ENCODE measurements around the gene ZNF195.
A peak's percentile ranks its signal among the peaks of the same experiment; 100 is the strongest.
"Not testable (repeated sequence)": the region's sequence is repeated elsewhere in the genome, so short reads cannot be mapped to it uniquely, and the experiment has no call there.

ZNF195 gene

GRCh38 chr11:3378426-3379423 is at the start of gene ZNF195:
ZNF195 (minus strand) TSS chr11:3379146; CDS start chr11:3379040, 106 bp downstream.
- H3K36me3 ChIP-seq (ENCODE audit: low read depth) = peaks cover 39% of the 10 kb centered on the region
- peak; percentile 98 for DNase-seq (ENCODE audit: low spot score)
- H3K4me1 ChIP-seq (ENCODE audit: insufficient read depth, poor library complexity, severe bottlenecking) = no peaks in the 10 kb centered on the region
- ATAC-seq (ENCODE audit: low read depth) = peak; percentile 100
- peak within 1 kb of the TSS; percentile 99 for H3K4me3 ChIP-seq (ENCODE audit: severe bottlenecking)
- peak within 1 kb of the TSS; percentile 34 for H3K27ac ChIP-seq (ENCODE audit: poor library complexity, severe bottlenecking)
- no peaks in the 10 kb centered on the region for H3K27me3 ChIP-seq (ENCODE audit: insufficient read depth, poor library complexity, severe bottlenecking)
- no peaks in the 10 kb centered on the region for H3K9me3 ChIP-seq (ENCODE audit: severe bottlenecking)
- TF ChIP-seq CTCF (IDR thresholded peaks at IDR 0.05; ENCODE audit: poor library complexity, severe bottlenecking) = peak; percentile 16

- H3K4me3 ChIP-seq (ENCODE audit: severe bottlenecking); H3K27ac ChIP-seq (ENCODE audit: poor library complexity, severe bottlenecking); H3K27me3 ChIP-seq (ENCODE audit: insufficient read depth, poor library complexity, severe bottlenecking); H3K4me1 ChIP-seq (ENCODE audit: insufficient read depth, poor library complexity, severe bottlenecking); H3K9me3 ChIP-seq (ENCODE audit: severe bottlenecking); H3K36me3 ChIP-seq (ENCODE audit: low read depth); ATAC-seq (ENCODE audit: low read depth); DNase-seq (ENCODE audit: low spot score): not testable (repeated sequence)
Observed at GRCh38 chr11:3428076-3428475, 49.1 kb upstream of the ZNF195 start.

DNA sequence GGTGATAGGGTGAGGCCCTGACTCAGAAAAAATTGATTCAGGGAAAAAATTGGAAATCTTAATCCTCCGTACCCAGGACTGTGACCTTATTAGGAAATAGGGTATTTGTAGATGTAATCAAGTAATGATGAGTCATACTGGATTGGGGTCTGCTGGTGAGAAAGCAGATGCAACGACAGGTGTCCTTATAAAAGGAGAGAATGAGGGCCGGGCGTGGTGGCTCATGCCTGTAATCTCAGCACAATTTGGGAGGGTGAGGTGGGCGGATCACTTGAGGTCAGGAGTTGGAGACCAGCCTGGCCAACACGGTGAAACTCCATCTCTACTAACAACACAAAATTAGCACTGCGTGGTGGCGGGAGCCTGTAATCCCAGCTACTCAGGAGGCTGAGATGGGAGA is 47.6 kb upstream of the ZNF195 start:
- not testable (repeated sequence) for H3K27me3 ChIP-seq (ENCODE audit: insufficient read depth, poor library complexity, severe bottlenecking); H3K9me3 ChIP-seq (ENCODE audit: severe bottlenecking); H3K36me3 ChIP-seq (ENCODE audit: low read depth); H3K27ac ChIP-seq (ENCODE audit: poor library complexity, severe bottlenecking); ATAC-seq (ENCODE audit: low read depth); H3K4me3 ChIP-seq (ENCODE audit: severe bottlenecking); DNase-seq (ENCODE audit: low spot score); H3K4me1 ChIP-seq (ENCODE audit: insufficient read depth, poor library complexity, severe bottlenecking)

GRCh38 chr11:3423928-3424327 is 45.0 kb upstream of the ZNF195 start:
- H3K4me1 ChIP-seq (ENCODE audit: insufficient read depth, poor library complexity, severe bottlenecking); ATAC-seq (ENCODE audit: low read depth); H3K36me3 ChIP-seq (ENCODE audit: low read depth); H3K27me3 ChIP-seq (ENCODE audit: insufficient read depth, poor library complexity, severe bottlenecking); DNase-seq (ENCODE audit: low spot score); H3K27ac ChIP-seq (ENCODE audit: poor library complexity, severe bottlenecking); H3K9me3 ChIP-seq (ENCODE audit: severe bottlenecking): not testable (repeated sequence)
- peak overlapping the region; percentile 54 for H3K4me3 ChIP-seq (ENCODE audit: severe bottlenecking)

DNA sequence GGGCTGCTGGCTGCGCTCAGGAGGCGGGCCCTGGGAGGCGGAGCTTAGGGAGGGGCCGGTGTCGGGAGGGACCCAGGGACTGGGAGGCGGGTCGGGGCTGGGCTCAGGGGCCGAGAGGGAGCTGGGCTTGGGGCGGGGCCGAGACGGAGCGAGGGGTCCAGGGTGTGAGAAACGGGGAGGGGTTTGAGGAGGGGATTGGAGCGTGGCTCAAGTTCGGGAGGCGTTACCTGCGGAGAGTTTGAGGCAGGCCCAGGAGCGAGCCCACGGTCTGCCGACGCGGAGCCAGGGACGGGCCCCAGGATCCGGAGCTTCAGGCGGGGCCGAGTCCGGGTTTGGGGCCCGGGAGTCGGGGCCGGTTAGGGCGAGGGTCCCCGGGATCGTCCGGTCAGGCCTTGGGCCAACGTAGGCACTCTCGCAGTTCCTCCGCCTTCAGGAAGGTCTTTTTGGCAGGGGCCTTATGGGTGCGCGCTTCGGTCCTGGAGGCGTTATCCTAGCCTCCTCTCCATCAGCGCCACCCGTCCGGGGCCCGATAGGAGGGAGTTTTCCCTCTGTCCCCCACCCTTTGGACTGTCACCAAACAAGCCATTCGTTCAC is 44.3 kb upstream of the ZNF195 start:
- DNase-seq (ENCODE audit: low spot score); H3K27me3 ChIP-seq (ENCODE audit: insufficient read depth, poor library complexity, severe bottlenecking); H3K9me3 ChIP-seq (ENCODE audit: severe bottlenecking); H3K4me1 ChIP-seq (ENCODE audit: insufficient read depth, poor library complexity, severe bottlenecking); H3K36me3 ChIP-seq (ENCODE audit: low read depth); ATAC-seq (ENCODE audit: low read depth): not testable (repeated sequence)
- peak overlapping the region; percentile 54 for H3K4me3 ChIP-seq (ENCODE audit: severe bottlenecking)
- H3K27ac ChIP-seq (ENCODE audit: poor library complexity, severe bottlenecking) = peak overlapping the region; percentile 52

DNA sequence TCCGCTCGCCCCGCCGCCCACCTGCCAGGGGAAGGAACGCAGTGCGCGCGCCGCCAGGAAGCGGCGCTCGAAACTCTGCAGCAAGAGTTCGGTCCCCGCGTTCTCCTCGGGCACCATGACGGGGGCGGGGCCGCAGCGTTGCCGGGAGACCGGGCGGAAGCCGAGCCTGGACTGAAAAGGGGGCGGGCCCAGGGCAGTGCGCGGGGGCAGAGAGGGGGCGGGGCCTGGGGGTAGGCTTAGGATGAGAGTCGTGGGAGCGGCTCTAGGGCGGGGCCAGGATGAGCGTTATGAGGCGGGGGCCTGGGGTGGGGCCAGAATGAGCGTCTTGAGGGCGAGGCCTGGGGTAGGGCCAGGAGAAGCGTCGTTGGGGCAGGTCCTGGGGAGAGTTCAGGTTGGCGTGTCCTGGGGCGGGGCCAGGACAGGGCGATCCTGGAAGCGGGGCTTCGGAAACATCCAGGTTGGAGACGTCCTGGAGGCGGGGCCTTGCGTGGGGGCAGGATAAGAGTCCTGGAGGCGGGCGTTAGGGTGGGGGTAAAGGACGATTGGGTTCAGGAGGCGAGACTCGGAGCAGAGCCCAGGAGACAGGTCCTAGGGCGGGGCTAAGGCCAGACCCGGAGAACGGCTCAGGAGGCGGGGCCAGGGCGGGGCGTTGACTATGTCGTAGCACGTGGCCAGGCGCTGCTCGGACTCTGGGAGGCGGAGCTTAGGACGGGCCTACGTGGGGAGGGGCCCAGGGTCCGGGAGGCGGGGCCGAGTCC is 43.6 kb upstream of the ZNF195 start:
- Histone ChIP-seq H3K27ac (ENCODE audit: poor library complexity, severe bottlenecking) (peak overlapping the region; percentile 52), H3K4me3 (ENCODE audit: severe bottlenecking) (peak overlapping the region; percentile 54)
- not testable (repeated sequence) for H3K36me3 ChIP-seq (ENCODE audit: low read depth); H3K9me3 ChIP-seq (ENCODE audit: severe bottlenecking); H3K4me1 ChIP-seq (ENCODE audit: insufficient read depth, poor library complexity, severe bottlenecking); H3K27me3 ChIP-seq (ENCODE audit: insufficient read depth, poor library complexity, severe bottlenecking)
- ATAC-seq (ENCODE audit: low read depth) (peak; percentile 96), DNase-seq (ENCODE audit: low spot score) (peak; percentile 98)

GRCh38 chr11:3421608-3422379 is 42.8 kb upstream of the ZNF195 start:
- not testable (repeated sequence) for H3K9me3 ChIP-seq (ENCODE audit: severe bottlenecking); ATAC-seq (ENCODE audit: low read depth); H3K4me1 ChIP-seq (ENCODE audit: insufficient read depth, poor library complexity, severe bottlenecking); H3K27me3 ChIP-seq (ENCODE audit: insufficient read depth, poor library complexity, severe bottlenecking); H3K36me3 ChIP-seq (ENCODE audit: low read depth); DNase-seq (ENCODE audit: low spot score)
- Histone ChIP-seq H3K27ac (ENCODE audit: poor library complexity, severe bottlenecking) (peak overlapping the region; percentile 52), H3K4me3 (ENCODE audit: severe bottlenecking) (peak overlapping the region; percentile 54)

DNA sequence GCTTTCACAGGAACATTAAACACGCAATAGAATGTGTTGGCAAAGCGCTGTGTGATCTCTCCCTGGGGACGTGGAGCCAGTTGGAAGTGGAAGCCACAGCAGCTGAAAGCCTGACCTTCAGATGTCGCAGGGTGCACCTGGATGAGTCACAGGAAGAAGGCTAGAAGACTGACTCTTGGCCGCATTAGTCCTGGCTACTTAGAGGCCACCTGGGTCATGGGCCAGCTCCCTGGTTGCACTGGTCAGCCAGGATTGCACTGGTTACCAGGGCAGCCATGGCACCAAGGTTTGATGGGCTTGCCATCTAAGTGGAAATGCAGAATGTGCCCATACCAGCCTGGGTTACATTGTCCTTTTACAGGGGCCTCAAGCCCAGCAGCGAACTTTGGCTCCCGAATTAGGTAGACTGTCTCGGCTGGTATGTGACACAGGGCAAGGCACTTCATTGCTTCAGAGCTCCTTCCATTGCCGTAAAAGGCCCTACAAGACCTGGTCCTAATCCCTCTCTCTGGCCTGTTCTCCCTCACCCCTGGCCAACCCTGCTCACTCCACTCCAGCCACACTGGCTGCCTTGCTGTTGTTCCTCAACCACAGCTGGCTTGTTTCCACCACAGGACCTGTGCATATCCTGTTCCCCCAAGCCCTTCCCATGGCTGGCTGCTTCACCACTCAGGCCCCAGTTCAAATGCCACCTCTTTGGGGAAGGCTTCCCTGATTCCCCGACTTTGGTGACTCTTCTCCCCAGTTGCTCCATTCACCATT is 41.5 kb upstream of the ZNF195 start:
- H3K4me1 ChIP-seq (ENCODE audit: insufficient read depth, poor library complexity, severe bottlenecking); H3K9me3 ChIP-seq (ENCODE audit: severe bottlenecking); ATAC-seq (ENCODE audit: low read depth); H3K4me3 ChIP-seq (ENCODE audit: severe bottlenecking); DNase-seq (ENCODE audit: low spot score); H3K36me3 ChIP-seq (ENCODE audit: low read depth); H3K27me3 ChIP-seq (ENCODE audit: insufficient read depth, poor library complexity, severe bottlenecking): not testable (repeated sequence)
- H3K27ac ChIP-seq (ENCODE audit: poor library complexity, severe bottlenecking) = peak overlapping the region; percentile 52

DNA sequence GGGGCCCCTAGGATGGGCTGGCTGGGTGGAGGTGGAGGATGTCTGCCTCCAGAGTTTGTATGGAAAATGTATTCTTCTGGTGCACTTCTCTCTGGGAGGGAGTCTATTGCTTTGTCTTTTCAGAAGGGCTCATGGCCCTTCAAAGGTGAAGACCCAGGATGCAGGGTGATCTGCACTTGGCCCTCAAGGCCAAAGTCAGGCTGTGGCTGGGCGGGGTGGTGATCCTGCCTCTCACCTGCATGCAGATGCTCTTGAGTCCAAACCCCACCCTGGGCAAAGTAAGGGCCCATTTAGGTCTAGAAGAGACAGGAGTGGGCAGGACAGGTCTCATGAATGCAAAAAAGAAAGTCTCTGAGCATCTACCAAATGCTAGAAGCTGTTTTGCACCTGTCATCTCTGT is 40.5 kb upstream of the ZNF195 start:
- ATAC-seq (ENCODE audit: low read depth); H3K36me3 ChIP-seq (ENCODE audit: low read depth); H3K4me1 ChIP-seq (ENCODE audit: insufficient read depth, poor library complexity, severe bottlenecking); DNase-seq (ENCODE audit: low spot score); H3K4me3 ChIP-seq (ENCODE audit: severe bottlenecking); H3K27me3 ChIP-seq (ENCODE audit: insufficient read depth, poor library complexity, severe bottlenecking); H3K9me3 ChIP-seq (ENCODE audit: severe bottlenecking); H3K27ac ChIP-seq (ENCODE audit: poor library complexity, severe bottlenecking): not testable (repeated sequence)
